Cardiac fibroblast (primary cell): ENCODE results near the gene SMARCC1.

ENCODE experiments used
- DNase-seq, 2 donors: peaks; one replicate each; pipeline versions ENCODE4 v3.0.0 to v3.0.0-alpha.2; 2010; ENCODE audit warnings: low read depth in 2 of 2
- H3K4me3 ChIP-seq, 2 donors: replicated peaks in 1 of 2; 1 replicate in 1 of 2; 2 replicates in 1 of 2; pipeline ENCODE4 v1.5.1; 2011; ENCODE audit warnings: low read depth in 2 of 2, low read length in 2 of 2, mild to moderate bottlenecking in 2 of 2, moderate library complexity in 1 of 2
- CTCF ChIP-seq: IDR thresholded peaks from one replicate; pipeline ENCODE4 v1.5.1; 2011; ENCODE audit warnings: low read depth, mild to moderate bottlenecking, low read length, inconsistent platforms

Gene SMARCC1

DNA sequence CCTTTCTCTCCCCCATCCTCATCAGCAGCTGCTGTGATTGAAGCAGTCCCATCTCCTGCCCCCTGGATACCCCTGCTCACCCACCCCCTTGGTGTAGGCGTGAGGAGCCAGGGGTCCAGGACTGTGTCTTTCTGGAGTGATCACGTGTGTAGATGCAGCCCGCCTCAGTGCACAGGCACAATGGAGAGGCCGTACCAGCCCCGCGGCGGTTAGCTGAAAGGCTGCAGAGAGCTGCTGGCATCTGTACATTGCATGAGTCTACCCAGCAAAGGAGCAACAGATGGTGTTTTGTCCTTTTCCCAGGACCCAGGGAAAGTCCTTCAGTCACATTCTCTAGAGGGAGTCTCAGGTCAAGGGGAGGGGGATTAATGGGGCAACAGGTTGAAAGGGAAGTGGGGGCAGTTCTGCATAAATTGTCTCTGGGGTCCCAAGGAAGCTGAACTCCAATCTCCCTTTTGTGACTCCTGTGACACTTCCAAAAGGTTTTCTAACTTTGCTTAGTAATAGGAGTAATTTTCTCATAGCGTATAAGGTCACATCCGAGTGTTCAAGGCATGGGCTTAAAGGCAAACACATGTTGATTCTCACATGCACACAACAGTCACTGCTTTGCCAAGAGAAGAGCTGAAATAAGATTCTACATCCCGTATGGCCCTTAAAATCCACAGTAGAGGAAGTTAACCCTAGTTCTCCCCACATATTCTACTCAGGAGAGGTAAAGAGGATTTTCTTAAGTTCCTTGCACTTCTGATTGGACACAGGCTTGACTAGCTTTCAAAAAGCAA lies 210.1 kb downstream of the SMARCC1 start:
- no peak for TF ChIP-seq CTCF
- no peak overlapping the region for H3K4me3 ChIP-seq
- DNase-seq: no peak

- H3K4me3 ChIP-seq: no peak overlapping the region
- no peak for TF ChIP-seq CTCF
- no peak for DNase-seq
These were observed 212.8 kb downstream of the SMARCC1 start for GRCh38 chr3:47568901-47569300.

DNA sequence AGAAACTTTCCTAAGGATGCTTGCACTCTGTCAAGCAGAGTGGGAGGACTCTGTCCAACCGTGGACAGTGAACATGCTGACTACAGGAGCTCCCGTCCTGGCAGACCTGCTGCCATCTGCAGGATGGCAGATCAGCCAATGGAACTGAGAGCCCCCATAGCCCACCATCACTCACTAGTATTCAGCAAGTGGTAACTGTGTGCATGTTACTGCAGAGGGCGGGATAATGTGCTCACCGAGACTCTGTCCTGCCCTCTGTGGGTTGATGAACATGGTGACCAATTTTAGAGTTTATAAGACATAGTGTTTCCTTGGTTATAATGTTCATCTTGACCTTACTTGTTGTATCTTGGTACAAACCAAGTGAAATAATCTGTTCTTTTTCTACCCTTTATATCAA lies 214.5 kb downstream of the SMARCC1 start:
- DNase-seq: no peak
- no peak for TF ChIP-seq CTCF
- no peak overlapping the region for H3K4me3 ChIP-seq

GRCh38 chr3:47566667-47567066 lies 215.0 kb downstream of the SMARCC1 start:
- TF ChIP-seq CTCF: no peak
- no peak overlapping the region for H3K4me3 ChIP-seq
- DNase-seq: no peak

GRCh38 chr3:47565734-47566550 lies 215.8 kb downstream of the SMARCC1 start:
- no peak overlapping the region for H3K4me3 ChIP-seq
- TF ChIP-seq CTCF: no peak
- no peak for DNase-seq

DNA sequence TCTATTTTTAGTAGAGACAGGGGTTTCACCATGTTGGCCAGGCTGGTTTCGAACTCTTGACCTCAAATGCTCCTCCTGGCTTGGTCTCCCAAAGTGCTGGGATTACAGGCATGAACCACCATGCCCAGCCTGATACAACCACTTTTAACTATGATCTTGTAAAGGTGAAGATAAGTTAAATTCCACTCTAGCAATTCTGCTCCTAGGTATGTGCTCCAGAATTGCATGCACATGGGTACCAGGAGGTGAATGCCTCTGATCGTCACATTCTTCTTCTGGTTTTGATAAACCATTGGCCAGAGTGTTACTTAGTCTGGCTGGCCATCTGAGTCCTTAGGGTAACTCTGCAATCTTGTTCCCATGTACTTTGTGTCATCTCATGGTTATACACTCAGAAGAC lies 225.3 kb downstream of the SMARCC1 start:
- TF ChIP-seq CTCF: no peak
- H3K4me3 ChIP-seq: no peak overlapping the region
- DNase-seq: no peak
